ENCODE measurements around the gene IGF2R. TPM values are rescaled to one million over a fixed set of nuclear protein-coding genes. Genes with fewer than 3 reads are reported as not detected.

Gene IGF2R
- total RNA-seq, 1 experiment from 2014 or later, result 160 TPM

DNA sequence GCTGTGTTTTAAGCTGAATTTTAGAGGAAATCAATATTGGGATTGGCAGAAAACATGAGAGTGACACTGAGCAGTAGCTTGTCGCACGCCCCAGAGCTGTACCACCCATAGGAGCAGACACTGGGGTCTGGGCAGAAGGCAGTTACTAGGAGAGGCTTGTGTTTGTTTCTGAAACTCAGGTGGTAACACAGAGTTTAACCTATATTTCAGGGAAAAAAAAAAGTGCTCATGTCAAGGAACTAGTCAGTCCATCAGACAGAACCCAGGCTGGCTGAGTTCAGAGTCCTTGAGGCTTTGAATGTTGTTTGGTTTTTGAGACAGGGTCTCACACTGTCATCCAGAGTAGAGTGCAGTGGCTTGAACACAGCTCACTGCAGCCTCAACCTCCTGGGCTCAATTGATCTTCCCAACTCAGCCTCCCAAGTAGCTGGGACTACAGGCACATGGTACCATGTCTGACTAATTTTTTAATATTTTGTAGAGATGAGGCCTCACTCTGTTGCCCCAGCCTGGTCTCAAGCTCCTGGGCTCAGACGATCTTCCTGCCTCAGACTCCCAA lies 159.3 kb downstream of the IGF2R start:
- Mint-ChIP-seq H3K9me3 (ENCODE audit: unreplicated experiment) (no peaks in the 10 kb centered on the region), H3K36me3 (ENCODE audit: insufficient read depth, unreplicated experiment) (no peaks in the 10 kb centered on the region), H3K27ac (ENCODE audit: low read depth, unreplicated experiment) (no peak overlapping the region), H3K27me3 (ENCODE audit: insufficient read depth, unreplicated experiment) (no peaks in the 10 kb centered on the region), H3K4me3 (ENCODE audit: unreplicated experiment) (no peak overlapping the region), H3K4me1 (ENCODE audit: insufficient read depth, unreplicated experiment) (no peaks in the 10 kb centered on the region)
- TF ChIP-seq, protein P1, sequence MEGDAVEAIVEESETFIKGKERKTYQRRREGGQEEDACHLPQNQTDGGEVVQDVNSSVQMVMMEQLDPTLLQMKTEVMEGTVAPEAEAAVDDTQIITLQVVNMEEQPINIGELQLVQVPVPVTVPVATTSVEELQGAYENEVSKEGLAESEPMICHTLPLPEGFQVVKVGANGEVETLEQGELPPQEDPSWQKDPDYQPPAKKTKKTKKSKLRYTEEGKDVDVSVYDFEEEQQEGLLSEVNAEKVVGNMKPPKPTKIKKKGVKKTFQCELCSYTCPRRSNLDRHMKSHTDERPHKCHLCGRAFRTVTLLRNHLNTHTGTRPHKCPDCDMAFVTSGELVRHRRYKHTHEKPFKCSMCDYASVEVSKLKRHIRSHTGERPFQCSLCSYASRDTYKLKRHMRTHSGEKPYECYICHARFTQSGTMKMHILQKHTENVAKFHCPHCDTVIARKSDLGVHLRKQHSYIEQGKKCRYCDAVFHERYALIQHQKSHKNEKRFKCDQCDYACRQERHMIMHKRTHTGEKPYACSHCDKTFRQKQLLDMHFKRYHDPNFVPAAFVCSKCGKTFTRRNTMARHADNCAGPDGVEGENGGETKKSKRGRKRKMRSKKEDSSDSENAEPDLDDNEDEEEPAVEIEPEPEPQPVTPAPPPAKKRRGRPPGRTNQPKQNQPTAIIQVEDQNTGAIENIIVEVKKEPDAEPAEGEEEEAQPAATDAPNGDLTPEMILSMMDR (IDR thresholded peaks at IDR 0.05; ENCODE audit: unreplicated experiment), result no peak
- intact Hi-C loops (cut with micrococcal nuclease), result no loop called here
- no peak for DNase-seq (ENCODE audit: unreplicated experiment)
- BruUV-seq (replicated peaks), result no TSS peak
- ChIA-PET POLR2A (interaction anchor here (0.7 kb wide), 1 partner anchor 34 kb away, joined by 4 read pairs; no protein-coding TSS in a partner anchor), CTCF (interaction anchor here (0.6 to 1.9 kb wide), 4 partner anchors 10 to 327 kb away, joined by 4 to 8 read pairs (median 4); no protein-coding TSS in a partner anchor)

DNA sequence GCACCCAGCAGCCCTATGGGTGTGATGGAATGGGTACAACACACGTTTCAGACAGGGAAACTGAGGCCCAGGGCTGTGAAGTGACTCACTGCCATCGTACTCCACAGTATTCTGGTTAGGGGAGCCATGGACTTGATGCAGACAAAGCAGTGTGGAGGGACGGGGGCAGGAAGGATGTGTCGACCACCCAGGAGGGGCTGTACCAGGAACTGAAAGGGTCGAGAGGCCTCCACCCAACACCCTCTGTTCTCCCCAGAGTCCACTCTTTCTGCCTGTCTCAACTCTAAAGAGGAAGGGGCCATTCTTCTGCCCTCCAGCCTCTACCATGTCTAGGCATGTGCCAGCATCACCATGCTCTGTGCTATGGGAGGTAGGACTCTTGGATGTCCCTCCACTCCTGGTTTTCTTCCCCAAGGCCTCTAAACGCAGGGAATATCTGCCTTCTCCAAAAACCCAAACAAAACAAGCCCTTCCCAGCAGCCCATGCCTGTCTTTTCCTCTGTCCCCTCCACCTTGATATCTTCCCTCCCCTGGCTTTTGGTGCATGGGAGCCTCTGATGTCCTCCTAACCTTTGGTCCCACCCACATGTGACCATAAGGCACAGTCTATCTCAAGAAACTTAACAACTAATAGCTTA lies 160.1 kb downstream of the IGF2R start:
- no peaks in the 10 kb centered on the region for H3K27me3 Mint-ChIP-seq (ENCODE audit: insufficient read depth, unreplicated experiment)
- TF ChIP-seq, protein P1 (IDR thresholded peaks at IDR 0.05; ENCODE audit: unreplicated experiment), result no peak
- no TSS peak for BruUV-seq (replicated peaks)
- no peaks in the 10 kb centered on the region for H3K9me3 Mint-ChIP-seq (ENCODE audit: unreplicated experiment)
- no peak overlapping the region for H3K4me3 Mint-ChIP-seq (ENCODE audit: unreplicated experiment)
- ChIA-PET CTCF (interaction anchor here (0.6 to 1.9 kb wide), 5 partner anchors 9 to 327 kb away, joined by 3 to 8 read pairs (median 4); no protein-coding TSS in a partner anchor), POLR2A (interaction anchor here (0.6 to 0.7 kb wide), 2 partner anchors 33 to 849 kb away, joined by 3 to 4 read pairs; no protein-coding TSS in a partner anchor)
- DNase-seq (ENCODE audit: unreplicated experiment), result no peak
- H3K27ac Mint-ChIP-seq (ENCODE audit: low read depth, unreplicated experiment), result no peak overlapping the region
- intact Hi-C loops (cut with micrococcal nuclease), result no loop called here
- H3K36me3 Mint-ChIP-seq (ENCODE audit: insufficient read depth, unreplicated experiment), result no peaks in the 10 kb centered on the region
- H3K4me1 Mint-ChIP-seq (ENCODE audit: insufficient read depth, unreplicated experiment), result no peaks in the 10 kb centered on the region

DNA sequence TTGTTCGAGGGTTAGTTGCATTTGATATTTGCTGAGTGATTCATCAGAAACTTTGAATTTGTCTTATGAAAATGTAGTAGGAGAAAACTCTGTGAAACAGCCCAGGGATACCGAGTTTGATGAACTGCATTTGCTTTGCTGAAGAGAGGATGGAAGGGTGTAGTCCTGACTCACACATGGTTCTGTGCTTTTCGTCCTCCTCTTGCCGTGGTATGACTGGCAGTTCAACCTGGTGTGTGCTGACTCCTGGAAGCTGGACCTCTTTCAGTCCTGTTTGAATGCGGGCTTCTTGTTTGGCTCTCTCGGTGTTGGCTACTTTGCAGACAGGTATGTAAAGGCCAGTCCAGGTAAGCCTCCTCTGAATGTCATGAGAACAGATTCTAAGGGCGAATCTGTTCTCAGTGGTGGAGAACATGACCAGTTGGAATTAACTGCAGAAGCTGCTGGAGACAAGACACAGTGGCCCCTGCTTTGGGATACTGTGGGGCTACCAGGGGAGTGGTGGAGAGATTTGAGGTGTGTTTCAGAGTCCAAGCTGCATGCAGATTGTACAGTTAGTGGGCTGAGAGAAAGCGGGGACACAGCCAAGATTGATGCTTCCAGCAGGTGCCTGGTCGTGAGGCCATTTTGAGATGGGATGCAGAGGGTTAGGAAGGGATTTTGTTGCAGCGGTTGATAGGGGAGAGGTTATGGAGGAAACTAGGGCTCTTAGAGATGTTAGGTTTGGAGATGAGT lies 161.2 kb downstream of the IGF2R start:
- TF ChIP-seq, protein P1 (IDR thresholded peaks at IDR 0.05; ENCODE audit: unreplicated experiment), result no peak
- no peaks in the 10 kb centered on the region for H3K36me3 Mint-ChIP-seq (ENCODE audit: insufficient read depth, unreplicated experiment)
- intact Hi-C loops (cut with micrococcal nuclease), result no loop called here
- no peak overlapping the region for H3K4me3 Mint-ChIP-seq (ENCODE audit: unreplicated experiment)
- POLR2A ChIA-PET, result interaction anchor here (0.6 kb wide), 2 partner anchors 10 to 848 kb away, joined by 3 read pairs; no protein-coding TSS in a partner anchor
- H3K4me1 Mint-ChIP-seq (ENCODE audit: insufficient read depth, unreplicated experiment), result no peaks in the 10 kb centered on the region
- CTCF ChIA-PET, result interaction anchor here (0.6 kb wide), 1 partner anchor 325 kb away, joined by 3 read pairs; no protein-coding TSS in a partner anchor
- no TSS peak for BruUV-seq (replicated peaks)
- no peak overlapping the region for H3K27ac Mint-ChIP-seq (ENCODE audit: low read depth, unreplicated experiment)
- no peaks in the 10 kb centered on the region for H3K9me3 Mint-ChIP-seq (ENCODE audit: unreplicated experiment)
- DNase-seq (ENCODE audit: unreplicated experiment), result no peak
- no peaks in the 10 kb centered on the region for H3K27me3 Mint-ChIP-seq (ENCODE audit: insufficient read depth, unreplicated experiment)
